ENCODE data around the gene ZKSCAN5.

ZKSCAN5 gene

GRCh38 chr7:99504603-99505323 lies at the start of gene ZKSCAN5:
TSS of gene ZKSCAN5 (plus strand) at chr7:99504662. CDS start at chr7:99506045, 1,383 bp downstream.
- TF ChIP-seq CTCF (IDR thresholded peaks at IDR 0.05; ENCODE audit: low read depth, low read length, missing control alignments) = no peak
- DNase-seq (ENCODE audit: low read depth) = peak; percentile 85
- H3K4me3 ChIP-seq (ENCODE audit: low read depth, low read length) = peak within 1 kb of the TSS; percentile 82

GRCh38 chr7:99455874-99456273 lies 48.6 kb upstream of the ZKSCAN5 start:
- TF ChIP-seq CTCF (IDR thresholded peaks at IDR 0.05; ENCODE audit: low read depth, low read length, missing control alignments) = no peak
- DNase-seq (ENCODE audit: low read depth) = no peak
- H3K4me3 ChIP-seq (ENCODE audit: low read depth, low read length) = no peak overlapping the region

GRCh38 chr7:99456288-99456687 lies 48.2 kb upstream of the ZKSCAN5 start:
- H3K4me3 ChIP-seq (ENCODE audit: low read depth, low read length) = no peak overlapping the region
- no peak for DNase-seq (ENCODE audit: low read depth)
- no peak for TF ChIP-seq CTCF (IDR thresholded peaks at IDR 0.05; ENCODE audit: low read depth, low read length, missing control alignments)

- no peak overlapping the region for H3K4me3 ChIP-seq (ENCODE audit: low read depth, low read length)
- TF ChIP-seq CTCF (IDR thresholded peaks at IDR 0.05; ENCODE audit: low read depth, low read length, missing control alignments) = no peak
- DNase-seq (ENCODE audit: low read depth) = no peak
These were observed 47.3 kb upstream of the ZKSCAN5 start for GRCh38 chr7:99457050-99457649.

GRCh38 chr7:99457650-99458493 lies 46.6 kb upstream of the ZKSCAN5 start:
- no peak for TF ChIP-seq CTCF (IDR thresholded peaks at IDR 0.05; ENCODE audit: low read depth, low read length, missing control alignments)
- DNase-seq (ENCODE audit: low read depth) = no peak
- no peak overlapping the region for H3K4me3 ChIP-seq (ENCODE audit: low read depth, low read length)

GRCh38 chr7:99459087-99459486 lies 45.4 kb upstream of the ZKSCAN5 start:
- TF ChIP-seq CTCF (IDR thresholded peaks at IDR 0.05; ENCODE audit: low read depth, low read length, missing control alignments) = peak; percentile 61
- DNase-seq (ENCODE audit: low read depth) = no peak

More at GRCh38 chr7:99459087-99459486, 45.4 kb upstream of the ZKSCAN5 start:
- H3K4me3 ChIP-seq (ENCODE audit: low read depth, low read length) = no peak overlapping the region
